AG04449 (cell line): ENCODE data around the gene SHPK.

Experiments used
- CTCF ChIA-PET: fragments of 350-600 bp; formaldehyde crosslinking; extraction: SDS; loops from one replicate; lab custom pipeline; 2021; ENCODE audit warnings: antibody characterized with exemption; lab: Yijun Ruan, JAX
- POLR2A ChIA-PET: fragments of 400-600, 350-600 bp; formaldehyde crosslinking; extraction: SDS; loops from one replicate; lab custom pipeline; 2020; ENCODE audit warnings: antibody characterized with exemption, inconsistent platforms; lab: Yijun Ruan, JAX
- DNase-seq: peaks from one replicate; pipeline ENCODE4 v3.0.0-alpha.2; 2010; ENCODE audit warnings: low read depth, low spot score
- H3K4me3 ChIP-seq: 2 replicates; pipeline ENCODE4 v1.5.1; 2011; ENCODE audit warnings: low read depth, mild to moderate bottlenecking, control low read depth, low read length
- TF ChIP-seq, protein P1 (sequence below): IDR thresholded peaks from one replicate; pipeline ENCODE4 v1.5.1; 2011; ENCODE audit warnings: mild to moderate bottlenecking, moderate library complexity, low read length, control low read depth, inconsistent platforms; ENCODE audit not compliant: insufficient read depth; ENCODE audit errors: missing control alignments

SHPK gene

DNA sequence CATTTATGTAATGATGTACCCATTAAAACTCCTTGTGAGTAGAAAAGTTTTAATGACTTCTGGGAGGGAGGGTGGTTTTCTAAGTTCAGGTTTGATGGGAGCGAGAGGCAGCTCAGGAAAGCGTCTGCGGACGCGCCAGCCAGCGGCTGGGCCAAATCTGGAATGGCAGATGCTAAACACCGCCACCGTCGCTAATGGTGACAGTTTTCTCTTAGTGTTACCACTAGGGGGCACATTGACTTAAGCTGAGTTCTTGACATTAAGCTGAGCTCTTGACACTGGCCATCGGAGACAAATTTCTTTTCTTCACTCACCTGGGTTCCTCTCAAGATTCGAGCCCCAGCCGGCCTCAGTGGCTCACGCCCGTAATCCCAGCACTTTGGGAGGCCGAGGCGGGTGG is 33.6 kb downstream of the SHPK start:
- ChIA-PET CTCF (interaction anchor here (1.3 to 2.7 kb wide), 4 partner anchors 11 to 46 kb away, joined by 3 to 13 read pairs (median 5); no protein-coding TSS in a partner anchor), POLR2A (no interaction called here)
- no peak for DNase-seq
- TF ChIP-seq, protein P1, sequence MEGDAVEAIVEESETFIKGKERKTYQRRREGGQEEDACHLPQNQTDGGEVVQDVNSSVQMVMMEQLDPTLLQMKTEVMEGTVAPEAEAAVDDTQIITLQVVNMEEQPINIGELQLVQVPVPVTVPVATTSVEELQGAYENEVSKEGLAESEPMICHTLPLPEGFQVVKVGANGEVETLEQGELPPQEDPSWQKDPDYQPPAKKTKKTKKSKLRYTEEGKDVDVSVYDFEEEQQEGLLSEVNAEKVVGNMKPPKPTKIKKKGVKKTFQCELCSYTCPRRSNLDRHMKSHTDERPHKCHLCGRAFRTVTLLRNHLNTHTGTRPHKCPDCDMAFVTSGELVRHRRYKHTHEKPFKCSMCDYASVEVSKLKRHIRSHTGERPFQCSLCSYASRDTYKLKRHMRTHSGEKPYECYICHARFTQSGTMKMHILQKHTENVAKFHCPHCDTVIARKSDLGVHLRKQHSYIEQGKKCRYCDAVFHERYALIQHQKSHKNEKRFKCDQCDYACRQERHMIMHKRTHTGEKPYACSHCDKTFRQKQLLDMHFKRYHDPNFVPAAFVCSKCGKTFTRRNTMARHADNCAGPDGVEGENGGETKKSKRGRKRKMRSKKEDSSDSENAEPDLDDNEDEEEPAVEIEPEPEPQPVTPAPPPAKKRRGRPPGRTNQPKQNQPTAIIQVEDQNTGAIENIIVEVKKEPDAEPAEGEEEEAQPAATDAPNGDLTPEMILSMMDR = no peak
- no peak overlapping the region for H3K4me3 ChIP-seq

DNA sequence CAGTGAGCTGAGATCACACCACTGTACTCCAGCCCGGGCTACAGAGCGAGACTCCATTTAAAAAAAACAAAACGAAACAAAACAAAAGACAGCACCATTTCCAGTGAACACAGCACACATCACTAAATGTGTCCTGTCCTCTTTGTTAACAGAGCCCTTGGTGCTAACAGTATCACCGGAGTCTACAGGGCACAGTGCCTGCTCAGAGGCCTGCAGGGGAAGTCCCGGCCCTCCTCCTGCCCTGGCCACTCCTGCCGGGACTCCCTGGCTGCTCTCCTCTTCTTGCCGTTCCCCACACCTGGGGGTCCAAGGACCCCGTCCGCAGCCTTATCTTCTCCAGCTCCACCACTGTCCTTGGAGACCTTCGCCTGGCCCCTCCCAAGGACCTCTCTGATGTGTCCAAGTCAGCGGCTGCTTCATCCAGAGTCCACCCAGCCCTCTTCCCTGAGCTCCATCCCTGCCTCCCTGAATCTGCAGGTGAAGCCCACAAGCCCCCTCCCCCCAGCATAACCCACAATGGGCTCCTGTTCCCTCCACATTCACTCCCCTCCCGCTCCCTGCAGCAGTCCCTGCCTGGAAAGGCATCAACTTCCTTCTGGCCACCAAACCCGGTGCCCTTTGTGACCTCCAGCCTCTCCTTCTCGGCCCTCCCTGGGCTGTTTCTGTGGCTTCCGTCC is 35.4 kb downstream of the SHPK start:
- no peak overlapping the region for H3K4me3 ChIP-seq
- DNase-seq = no peak
- ChIA-PET POLR2A (no interaction called here), CTCF (interaction anchor here (1.4 kb wide), 1 partner anchor 13 kb away, joined by 3 read pairs; no protein-coding TSS in a partner anchor)
- TF ChIP-seq, protein P1 = no peak

DNA sequence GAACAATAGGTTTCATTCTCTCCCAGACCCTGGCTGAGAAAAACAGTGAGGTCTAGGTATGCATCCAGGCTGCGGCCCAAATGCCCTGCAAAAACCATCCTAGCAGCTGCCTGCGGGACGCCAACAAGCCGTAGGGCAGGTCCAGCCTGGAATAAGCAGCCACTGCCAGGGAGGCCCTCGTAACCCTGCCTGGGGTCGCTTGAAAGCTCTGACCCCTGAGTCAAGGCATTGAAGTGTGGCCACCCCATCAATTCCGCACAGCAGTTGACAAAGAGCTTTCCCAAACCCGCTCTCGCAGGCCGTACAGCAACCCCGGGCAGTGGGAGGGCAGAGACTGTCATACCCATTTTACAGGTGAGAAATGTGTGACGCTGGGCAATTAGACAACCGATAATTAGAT is 38.0 kb downstream of the SHPK start:
- TF ChIP-seq, protein P1 = no peak
- DNase-seq = no peak
- POLR2A ChIA-PET = no interaction called here
- no peak overlapping the region for H3K4me3 ChIP-seq
- CTCF ChIA-PET = interaction anchor here (1.6 kb wide), 1 partner anchor 13 kb away, joined by 5 read pairs; no protein-coding TSS in a partner anchor

DNA sequence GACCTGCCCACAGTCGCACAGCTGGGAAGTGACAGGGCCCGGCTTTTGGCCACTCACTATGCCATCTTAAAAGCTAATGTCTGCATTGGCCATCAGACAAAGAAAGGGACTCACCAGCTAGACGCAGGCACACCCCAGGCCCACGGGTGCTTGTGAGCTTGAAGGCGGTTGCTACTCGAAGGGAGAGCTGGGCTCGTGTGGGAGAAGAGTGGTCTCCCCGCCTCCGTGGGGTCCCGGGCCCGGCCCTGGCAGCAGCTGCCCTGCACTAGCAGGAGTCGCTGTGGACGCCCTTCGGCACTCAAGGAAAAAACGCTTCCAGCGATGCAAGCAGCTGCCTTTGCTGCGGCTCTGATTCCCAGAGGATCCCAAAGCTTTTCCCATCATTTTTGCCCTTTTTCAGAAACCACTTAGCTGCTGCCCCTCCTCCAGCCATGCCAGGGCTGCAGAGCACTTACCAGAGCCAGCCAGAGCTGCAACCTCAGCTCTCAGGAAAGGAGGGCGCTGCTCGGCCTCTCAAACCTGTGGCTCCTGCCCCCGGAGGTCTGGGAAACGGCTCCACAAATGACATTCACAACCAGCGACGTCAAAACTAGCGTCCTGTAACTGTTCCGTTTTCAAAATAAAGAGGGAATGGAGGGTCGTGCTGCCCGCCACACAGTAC is 39.1 kb downstream of the SHPK start:
- ChIA-PET POLR2A (no interaction called here), CTCF (interaction anchor here (1.6 kb wide), 1 partner anchor 14 kb away, joined by 5 read pairs; no protein-coding TSS in a partner anchor)
- DNase-seq = no peak
- TF ChIP-seq, protein P1 = no peak
- H3K4me3 ChIP-seq = no peak overlapping the region

DNA sequence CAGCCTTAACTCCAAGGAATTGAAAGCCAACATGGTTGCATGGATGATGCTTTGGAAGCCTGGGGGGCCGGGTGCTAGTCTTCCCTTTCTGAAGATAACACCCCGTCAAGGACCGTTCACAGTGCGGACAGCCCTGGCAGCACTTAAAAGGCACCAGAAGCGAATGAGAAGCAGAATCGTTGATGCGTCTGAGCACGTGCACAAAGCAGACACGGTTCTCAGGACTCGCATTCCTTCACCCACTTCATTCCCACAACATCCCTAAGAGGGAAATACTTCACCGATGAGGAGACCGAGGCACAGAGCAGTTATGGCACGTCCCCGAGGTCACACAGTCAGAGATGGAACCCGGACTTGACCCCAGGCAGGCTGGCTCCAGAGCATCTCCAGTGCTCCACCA is 41.1 kb downstream of the SHPK start:
- TF ChIP-seq, protein P1 = no peak
- no peak overlapping the region for H3K4me3 ChIP-seq
- CTCF ChIA-PET = no interaction called here
- POLR2A ChIA-PET = no interaction called here
- no peak for DNase-seq
